Measurements from ENCODE around the gene ZNF587.
"Not testable (repeated sequence)": the region's sequence is repeated elsewhere in the genome, so short reads cannot be mapped to it uniquely, and the experiment has no call there.

Gene ZNF587

DNA sequence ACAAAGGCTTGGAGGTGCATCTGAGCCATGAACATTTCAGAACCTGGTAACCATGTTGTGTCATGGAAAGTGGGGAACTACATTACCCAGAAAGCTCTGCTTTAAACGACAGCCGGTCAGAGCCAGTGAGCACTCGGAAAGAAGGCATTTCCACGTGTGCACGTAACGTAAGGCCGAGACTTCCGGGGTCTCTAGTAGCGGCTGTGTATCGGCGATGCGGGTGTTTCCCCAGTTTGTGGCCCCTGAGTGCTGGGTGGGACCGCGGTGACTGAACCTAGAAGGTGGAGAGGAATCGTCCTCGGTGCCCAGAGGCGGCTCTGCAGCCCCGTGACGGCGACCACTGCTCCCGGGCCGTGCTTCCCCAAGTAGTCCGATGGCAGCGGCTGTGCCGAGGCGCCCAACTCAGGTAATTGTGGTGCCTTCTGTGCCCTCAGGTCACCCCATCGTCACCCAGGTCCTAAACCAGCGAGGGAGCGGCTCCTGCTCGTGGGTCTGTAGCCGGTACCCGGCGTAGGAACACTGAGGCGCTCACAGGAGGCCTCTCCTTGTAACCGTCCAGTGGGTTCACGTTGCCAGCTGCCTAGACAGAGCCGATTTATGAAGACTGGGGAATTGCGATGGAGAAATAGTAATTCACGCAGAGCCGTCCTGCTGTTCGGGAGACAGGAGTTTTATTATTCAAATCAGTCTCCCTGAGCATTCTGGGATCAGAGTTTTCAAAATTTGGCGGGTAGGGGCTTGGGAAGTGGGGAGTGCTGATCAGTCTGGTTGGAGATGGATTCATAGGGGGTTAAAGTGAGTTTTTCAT is at the start of gene ZNF587:
Gene ZNF587, plus strand, starts transcription at position 194 of the 808 bp plus-strand sequence. Its CDS starts 180 bp downstream, at position 374.
- peak; percentile 81 for DNase-seq

- DNase-seq = no peak
Measured at GRCh38 chr19:57800696-57801095, 49.0 kb upstream of the ZNF587 start.

GRCh38 chr19:57802269-57802668 is 47.4 kb upstream of the ZNF587 start:
- DNase-seq = no peak

DNA sequence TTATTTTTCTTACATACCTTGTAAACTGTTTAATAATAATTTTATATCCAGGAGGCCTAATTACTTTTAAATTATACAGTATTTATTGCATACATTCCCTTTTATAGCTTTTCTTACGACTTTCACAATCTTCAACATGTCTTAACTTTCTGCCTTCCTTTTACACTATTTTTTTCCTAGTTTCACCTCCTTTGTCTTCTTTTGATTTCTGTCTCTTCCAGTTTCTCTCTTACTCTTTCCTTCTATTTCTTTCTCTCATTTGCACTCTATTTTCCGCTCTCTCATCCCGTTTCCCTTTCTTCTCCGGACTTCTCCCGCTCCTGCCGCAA is 46.4 kb upstream of the ZNF587 start:
- DNase-seq = no peak

- DNase-seq = peak; percentile 17
Measured at GRCh38 chr19:57803594-57804325, 45.9 kb upstream of the ZNF587 start.

DNA sequence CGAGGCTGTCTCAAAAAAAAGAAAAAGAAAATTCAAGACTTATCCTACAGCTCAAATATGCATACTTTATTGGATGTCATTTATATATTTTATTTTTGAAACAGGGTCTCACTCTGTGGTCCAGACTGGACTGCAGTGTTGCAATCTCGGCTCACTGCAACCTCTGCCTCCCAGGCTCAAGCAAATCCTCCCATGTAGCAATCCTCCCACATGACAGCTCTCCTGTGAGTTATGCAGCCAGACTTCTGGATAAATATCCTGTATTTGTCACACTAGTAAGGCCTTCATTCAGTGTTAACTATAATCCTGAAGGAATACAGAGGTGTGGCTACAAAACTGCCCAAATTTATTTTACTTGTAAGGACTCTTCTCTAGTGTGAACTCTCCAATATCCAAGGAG is 42.1 kb upstream of the ZNF587 start:
- DNase-seq = no peak

DNA sequence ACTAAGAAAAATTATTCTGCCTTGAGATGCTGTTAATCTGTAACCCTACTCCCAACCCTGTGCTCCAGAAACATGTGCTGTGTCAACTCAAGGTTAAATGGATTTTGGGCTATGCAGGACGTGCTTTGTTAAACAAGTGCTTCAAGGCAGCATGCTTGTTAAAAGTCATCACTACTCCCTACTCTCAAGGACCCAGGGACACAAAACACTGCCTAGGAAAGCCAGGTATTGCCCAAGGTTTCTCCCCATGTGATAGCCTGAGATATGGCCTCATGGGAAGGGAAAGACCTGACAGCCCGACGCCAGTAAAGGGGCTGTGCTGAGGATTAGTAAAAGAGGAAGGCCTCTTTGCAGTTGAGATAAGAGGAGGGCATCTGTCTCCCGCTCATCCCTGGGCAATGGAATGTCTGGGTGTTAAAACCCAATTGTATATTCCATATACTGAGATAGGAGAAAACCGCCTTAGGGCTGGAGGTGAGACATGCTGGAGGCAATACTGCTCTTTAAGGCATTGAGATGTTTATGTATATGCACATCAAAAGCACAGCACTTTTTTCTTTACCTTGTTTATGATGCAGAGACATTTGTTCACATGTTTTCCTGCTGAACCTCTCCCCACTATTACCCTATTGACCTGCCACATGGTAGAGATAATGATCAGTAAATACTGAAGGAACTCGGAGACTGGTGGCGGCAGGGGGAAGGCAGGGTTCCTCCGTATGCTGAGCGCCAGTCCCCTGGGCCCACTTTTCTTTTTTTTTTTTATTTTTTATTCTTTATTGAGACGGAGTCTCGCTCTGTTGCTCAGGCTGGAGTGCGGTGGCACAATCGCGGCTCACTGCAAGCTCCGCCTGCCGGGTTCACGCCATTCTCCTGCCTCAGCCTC is 39.0 kb upstream of the ZNF587 start:
- not testable (repeated sequence) for DNase-seq

GRCh38 chr19:57812226-57812625 is 37.4 kb upstream of the ZNF587 start:
- no peak for DNase-seq

- not testable (repeated sequence) for DNase-seq
Measured at GRCh38 chr19:57812975-57813820, 36.5 kb upstream of the ZNF587 start.

GRCh38 chr19:57813919-57814504 is 35.6 kb upstream of the ZNF587 start:
- no peak for DNase-seq

DNA sequence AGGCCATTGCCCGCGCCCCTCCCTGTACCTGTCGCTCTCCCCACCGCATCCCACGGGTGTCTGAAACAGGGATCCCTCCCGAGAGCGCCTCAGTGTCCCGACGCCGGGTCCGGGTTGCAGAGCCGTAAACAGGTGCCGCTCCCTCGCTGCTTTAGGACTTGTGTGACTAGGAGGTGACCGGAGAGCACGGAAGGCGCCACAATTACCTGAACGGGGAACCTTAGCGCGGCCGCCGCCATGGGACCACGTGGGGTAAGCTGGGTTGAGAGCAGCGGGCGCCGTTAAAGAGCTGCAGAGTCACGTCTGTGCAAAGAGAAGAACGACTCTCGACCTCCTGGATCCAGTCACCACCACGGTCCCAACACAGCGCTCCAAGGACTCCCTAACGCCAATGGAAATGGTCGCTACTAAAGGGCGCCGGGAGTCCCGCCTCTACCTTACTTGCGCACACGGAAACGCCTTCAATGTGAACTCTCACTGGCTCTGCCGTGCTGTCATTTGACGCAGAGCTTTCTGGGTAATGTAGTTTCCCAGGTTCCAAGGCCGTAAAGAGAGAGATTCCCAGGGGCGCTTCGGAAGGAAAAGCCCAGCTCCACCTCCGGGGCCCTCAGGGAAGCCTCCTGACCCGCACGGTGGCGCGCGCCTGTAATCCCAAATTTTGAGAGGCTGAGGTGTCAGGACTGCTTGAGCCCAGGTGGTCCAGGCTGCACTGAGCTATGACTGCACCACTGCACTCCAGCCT is 35.0 kb upstream of the ZNF587 start, which contains the start of gene ZNF552:
Gene ZNF552, minus strand, starts transcription at position 409 of the 742 bp plus-strand sequence. Its CDS starts 170 bp downstream, at position 239.
- DNase-seq = peak; percentile 81

- DNase-seq = no peak
Measured at GRCh38 chr19:57815247-57816075, 34.2 kb upstream of the ZNF587 start.

DNA sequence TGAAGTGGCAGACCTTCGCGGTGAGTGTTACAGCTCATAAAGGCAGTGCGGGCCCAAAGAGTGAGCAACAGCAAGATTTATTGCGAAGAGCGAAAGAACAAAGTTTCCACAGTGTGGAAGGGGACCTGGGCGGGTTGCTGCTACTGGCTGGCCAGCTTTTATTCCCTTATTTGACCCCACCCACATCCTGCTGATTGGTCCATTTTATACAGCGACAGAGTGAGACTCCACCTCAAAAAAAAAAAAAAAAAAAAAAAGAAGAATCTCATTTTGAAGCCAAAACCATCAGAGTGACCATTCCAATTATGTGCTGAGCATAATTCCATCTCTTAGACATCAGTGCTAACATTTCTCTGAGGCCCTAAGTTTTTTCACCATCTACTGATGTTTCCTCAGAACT is 33.0 kb upstream of the ZNF587 start:
- DNase-seq = no peak

DNA sequence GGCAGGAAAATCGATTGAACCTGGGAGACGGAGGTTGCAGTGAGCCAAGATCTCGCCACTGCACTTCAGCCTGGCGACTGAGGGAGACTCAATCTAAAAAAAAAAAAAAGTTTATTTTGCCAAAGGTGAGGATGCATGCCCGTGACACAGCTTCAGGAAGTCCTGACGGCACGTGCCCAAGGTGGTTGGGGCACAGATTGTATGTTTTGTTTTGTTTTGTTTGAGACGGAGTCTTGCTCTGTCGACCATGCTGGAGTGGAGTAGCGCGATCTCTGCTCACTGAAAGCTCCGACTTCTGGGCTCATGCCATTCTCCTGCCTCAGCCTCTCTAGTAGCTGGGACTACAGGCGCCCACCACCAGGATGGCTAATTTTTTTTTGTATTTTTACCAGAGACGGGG is 31.7 kb upstream of the ZNF587 start:
- no peak for DNase-seq

DNA sequence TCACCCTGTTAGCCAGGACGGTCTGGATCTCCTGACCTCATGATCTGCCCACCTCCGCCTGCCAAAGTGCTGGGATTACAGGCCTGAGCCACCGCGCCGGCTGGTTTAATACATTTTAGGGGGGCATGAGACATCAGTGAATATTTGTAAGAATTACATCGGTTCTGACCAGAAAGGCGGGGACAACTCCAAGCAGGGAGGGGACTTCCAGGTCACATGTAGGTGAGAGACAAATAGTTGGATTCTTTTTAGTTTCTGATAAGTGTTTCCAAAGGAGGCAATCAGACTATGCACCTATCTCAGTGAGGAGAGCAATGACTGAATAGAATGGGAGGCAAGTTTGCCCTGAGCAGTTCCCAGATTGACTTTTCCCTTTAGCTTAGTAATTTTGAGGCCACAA is 31.3 kb upstream of the ZNF587 start:
- DNase-seq = no peak

DNA sequence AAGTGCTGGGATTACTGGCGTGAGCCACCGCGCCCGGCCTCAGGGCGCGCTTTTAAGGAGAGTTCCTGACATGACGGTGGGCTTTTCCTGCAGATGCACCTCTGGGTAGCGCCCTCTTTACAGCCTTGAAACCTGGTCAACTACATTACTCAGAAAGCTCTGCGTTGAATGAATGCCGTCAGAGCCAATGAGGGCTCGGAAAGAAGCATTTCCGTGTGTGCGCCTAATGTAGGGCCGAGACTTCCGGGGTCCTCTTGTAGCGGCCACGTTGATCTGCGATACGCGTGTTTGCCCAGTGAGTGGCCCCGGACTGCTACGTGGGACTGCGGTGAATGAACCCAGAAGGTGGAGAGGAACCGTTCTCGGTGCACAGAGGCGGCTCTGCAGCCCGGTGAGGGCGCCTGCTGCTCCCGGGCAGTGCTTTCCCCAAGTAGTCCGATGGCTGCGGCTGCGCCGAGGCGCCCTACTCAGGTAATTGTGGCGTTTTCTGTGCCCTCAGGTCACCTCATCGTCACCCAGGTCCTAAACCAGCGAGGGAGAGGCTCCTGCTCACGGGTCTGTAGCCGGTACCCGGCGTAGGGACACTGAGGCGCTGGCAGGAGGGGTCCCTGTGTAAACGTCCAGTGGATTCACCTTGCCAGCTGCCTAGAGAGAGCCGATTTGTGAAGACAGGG is 30.0 kb upstream of the ZNF587 start:
- DNase-seq = peak; percentile 85

DNA sequence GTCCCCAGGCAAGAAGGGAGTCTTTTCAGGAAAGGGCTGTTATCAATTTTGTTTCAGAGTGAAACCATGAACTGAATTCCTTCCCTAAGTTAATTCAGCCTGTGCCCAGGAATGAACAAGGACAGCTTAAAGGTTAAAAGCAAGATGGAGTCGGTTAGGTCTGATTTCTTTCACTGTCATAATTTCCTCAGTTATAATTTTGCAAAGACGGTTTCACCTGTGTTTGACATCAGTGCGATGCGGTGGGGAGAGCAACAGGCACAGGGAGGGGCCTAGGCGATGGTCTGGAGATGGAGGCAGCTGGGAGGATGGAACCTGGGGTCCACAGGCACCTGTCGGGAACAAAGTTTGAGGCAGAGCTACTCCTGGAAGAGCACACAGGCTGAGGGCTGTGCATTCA is 29.1 kb upstream of the ZNF587 start:
- no peak for DNase-seq

DNA sequence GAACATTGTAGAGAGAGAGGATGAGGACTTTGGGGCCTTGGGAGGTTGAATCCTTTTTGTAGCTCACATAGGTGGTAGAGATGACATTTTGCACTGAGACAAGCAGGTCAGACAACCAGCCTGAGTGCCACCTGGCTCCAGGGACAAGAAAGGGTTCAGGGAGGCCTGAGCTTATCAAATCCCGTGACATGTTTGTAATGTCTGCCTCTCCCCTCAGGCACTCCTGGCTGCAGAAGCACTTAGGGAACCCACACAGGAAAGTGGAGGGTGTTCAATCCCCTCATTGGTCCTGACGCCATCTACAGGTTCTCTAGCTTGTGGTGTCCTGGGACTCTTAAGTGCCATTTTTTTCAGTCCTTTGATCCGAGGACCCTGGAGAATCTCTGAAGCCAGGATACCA is 28.6 kb upstream of the ZNF587 start:
- DNase-seq = not testable (repeated sequence)

- DNase-seq = not testable (repeated sequence)
Measured at GRCh38 chr19:57821501-57821900, 28.2 kb upstream of the ZNF587 start.

All from stimulated activated CD4-positive, alpha-beta T cell treated with anti-CD3 and anti-CD28 coated beads, Interleukin-15, amount 100 ng/mL, for 24 hours (primary cell).